NCI-H146 (cell line): ENCODE results near the gene SDHB.

Experiments
- DNase-seq: peaks from one replicate; lab custom pipeline; 2025; lab: John Stamatoyannopoulos, UW

The SDHB gene

GRCh38 chr1:17045634-17046333, 8.0 kb downstream of the SDHB start:
- DNase-seq: peak; percentile 38

- no peak for DNase-seq
Observed at GRCh38 chr1:17045150-17045549, 8.7 kb downstream of the SDHB start.

GRCh38 chr1:17043676-17044075, 10.2 kb downstream of the SDHB start:
- no peak for DNase-seq

- no peak for DNase-seq
Observed at GRCh38 chr1:17040135-17040534, 13.7 kb downstream of the SDHB start.

- DNase-seq: no peak
Observed at GRCh38 chr1:17039522-17039921, 14.3 kb downstream of the SDHB start.

GRCh38 chr1:17033481-17033880, 20.4 kb downstream of the SDHB start:
- no peak for DNase-seq

- DNase-seq: no peak
Observed at GRCh38 chr1:17032741-17033140, 21.1 kb downstream of the SDHB start.

GRCh38 chr1:17031436-17031835, 22.4 kb downstream of the SDHB start:
- no peak for DNase-seq

- DNase-seq: no peak
Observed at GRCh38 chr1:17030206-17030605, 23.6 kb downstream of the SDHB start.

- DNase-seq: no peak
Observed at GRCh38 chr1:17028662-17029188, 25.1 kb downstream of the SDHB start.

GRCh38 chr1:17027900-17028299, 25.9 kb downstream of the SDHB start:
- no peak for DNase-seq

- no peak for DNase-seq
Observed at GRCh38 chr1:17027403-17027802, 26.4 kb downstream of the SDHB start.

GRCh38 chr1:17024721-17025120, 29.1 kb downstream of the SDHB start:
- no peak for DNase-seq

GRCh38 chr1:17023573-17023972, 30.3 kb downstream of the SDHB start:
- no peak for DNase-seq

- DNase-seq: no peak
Observed at GRCh38 chr1:17023102-17023501, 30.7 kb downstream of the SDHB start.

- no peak for DNase-seq
Observed at GRCh38 chr1:17021896-17022295, 31.9 kb downstream of the SDHB start.

- no peak for DNase-seq
Observed at GRCh38 chr1:17020502-17020901, 33.3 kb downstream of the SDHB start.

GRCh38 chr1:17018849-17019248, 35.0 kb downstream of the SDHB start:
- no peak for DNase-seq

GRCh38 chr1:17017435-17017834, 36.4 kb downstream of the SDHB start:
- DNase-seq: no peak

GRCh38 chr1:17016317-17016661, 37.5 kb downstream of the SDHB start:
- no peak for DNase-seq

GRCh38 chr1:17014671-17015567, 38.9 kb downstream of the SDHB start:
- no peak for DNase-seq

GRCh38 chr1:17013491-17014320, 40.1 kb downstream of the SDHB start:
- no peak for DNase-seq
